ENCODE results near the gene MPRIP. TPM values are rescaled to one million over a fixed set of nuclear protein-coding genes. Genes with fewer than 3 reads are reported as not detected.

The MPRIP gene
- total and polyA plus RNA-seq, 2 experiments from 2014 or later: 91.7 to 202 TPM

GRCh38 chr17:17206913-17207335, 164.7 kb downstream of the MPRIP start:
- 92% methylated on average over 16 of the region's 16 CpGs for WGBS (ENCODE audit: low lambda C conversion rate, missing lambda C conversion rate)
- H3K27me3 ChIP-seq: no peaks in the 10 kb centered on the region
- H3K79me2 ChIP-seq: no peaks in the 10 kb centered on the region
- no peaks in the 10 kb centered on the region for H3K9me2 ChIP-seq (replicated peaks; ENCODE audit: insufficient read depth)
- H3K4me2 ChIP-seq: no peak overlapping the region
- no peaks in the 10 kb centered on the region for H3K9me3 ChIP-seq (ENCODE audit: low read depth)
- no peaks in the 10 kb centered on the region for H4K20me1 ChIP-seq (ENCODE audit: insufficient read depth, poor library complexity, severe bottlenecking)
- no peaks in the 10 kb centered on the region for H3K36me3 ChIP-seq (replicated peaks; ENCODE audit: insufficient read depth, low read depth)
- no peak overlapping the region for H2AFZ ChIP-seq
- no peak overlapping the region for H3K4me3 ChIP-seq
- no peak overlapping the region for H3K27ac ChIP-seq
- TF ChIP-seq EZH2 (IDR thresholded peaks at IDR 0.05; ENCODE audit: borderline replicate concordance) (no peak), CTCF (IDR thresholded peaks at IDR 0.05; ENCODE audit: poor library complexity) (no peak), EZH2phosphoT487 (IDR thresholded peaks at IDR 0.05; ENCODE audit: low read depth, severe bottlenecking, unreplicated experiment) (no peak)
- no peaks in the 10 kb centered on the region for H3K4me1 ChIP-seq (ENCODE audit: insufficient read depth)
- no peak for DNase-seq (ENCODE audit: low spot score)

- no peaks in the 10 kb centered on the region for H3K27me3 ChIP-seq
- H3K9me2 ChIP-seq (replicated peaks; ENCODE audit: insufficient read depth): no peaks in the 10 kb centered on the region
- no peaks in the 10 kb centered on the region for H3K4me1 ChIP-seq (ENCODE audit: insufficient read depth)
- H3K36me3 ChIP-seq (replicated peaks; ENCODE audit: insufficient read depth, low read depth): no peaks in the 10 kb centered on the region
- no peaks in the 10 kb centered on the region for H4K20me1 ChIP-seq (ENCODE audit: insufficient read depth, poor library complexity, severe bottlenecking)
- no peak overlapping the region for H3K4me2 ChIP-seq
- no peak for TF ChIP-seq EZH2 (IDR thresholded peaks at IDR 0.05; ENCODE audit: borderline replicate concordance)
- no peak for TF ChIP-seq CTCF (IDR thresholded peaks at IDR 0.05; ENCODE audit: poor library complexity)
- TF ChIP-seq EZH2phosphoT487 (IDR thresholded peaks at IDR 0.05; ENCODE audit: low read depth, severe bottlenecking, unreplicated experiment): no peak
- H3K79me2 ChIP-seq: no peaks in the 10 kb centered on the region
- H2AFZ ChIP-seq: no peak overlapping the region
- no peak overlapping the region for H3K27ac ChIP-seq
- no peaks in the 10 kb centered on the region for H3K9me3 ChIP-seq (ENCODE audit: low read depth)
- 95% methylated on average over 8 of the region's 8 CpGs for WGBS (ENCODE audit: low lambda C conversion rate, missing lambda C conversion rate)
- H3K4me3 ChIP-seq: no peak overlapping the region
- DNase-seq (ENCODE audit: low spot score): no peak
Measured at GRCh38 chr17:17207998-17208397, 165.7 kb downstream of the MPRIP start.

GRCh38 chr17:17213775-17214174, 171.5 kb downstream of the MPRIP start:
- no peak overlapping the region for H2AFZ ChIP-seq
- H3K4me3 ChIP-seq: no peak overlapping the region
- no peaks in the 10 kb centered on the region for H3K79me2 ChIP-seq
- H3K4me1 ChIP-seq (ENCODE audit: insufficient read depth): no peaks in the 10 kb centered on the region
- DNase-seq (ENCODE audit: low spot score): no peak
- WGBS (ENCODE audit: low lambda C conversion rate, missing lambda C conversion rate): 89% methylated on average over 10 of the region's 10 CpGs
- no peak for TF ChIP-seq EZH2phosphoT487 (IDR thresholded peaks at IDR 0.05; ENCODE audit: low read depth, severe bottlenecking, unreplicated experiment)
- TF ChIP-seq CTCF (IDR thresholded peaks at IDR 0.05; ENCODE audit: poor library complexity): no peak
- TF ChIP-seq EZH2 (IDR thresholded peaks at IDR 0.05; ENCODE audit: borderline replicate concordance): no peak
- no peaks in the 10 kb centered on the region for H3K36me3 ChIP-seq (replicated peaks; ENCODE audit: insufficient read depth, low read depth)
- H3K4me2 ChIP-seq: no peak overlapping the region
- no peaks in the 10 kb centered on the region for H3K27me3 ChIP-seq
- no peaks in the 10 kb centered on the region for H4K20me1 ChIP-seq (ENCODE audit: insufficient read depth, poor library complexity, severe bottlenecking)
- H3K9me3 ChIP-seq (ENCODE audit: low read depth): no peaks in the 10 kb centered on the region
- H3K9me2 ChIP-seq (replicated peaks; ENCODE audit: insufficient read depth): no peaks in the 10 kb centered on the region
- no peak overlapping the region for H3K27ac ChIP-seq
